Placental epithelial cell (primary cell): ENCODE measurements around the gene TESK1. TPM values are rescaled to one million over a fixed set of nuclear protein-coding genes. Genes with fewer than 3 reads are reported as not detected.

Experiments
- small RNA-seq: library from RNA; depleted of rRNA; stranded (forward); fragments of <200 nt; gene quantifications from one replicate; pipeline ENCODE3, GENCODE V24; 2012
- total RNA-seq: library from RNA; depleted of rRNA; stranded (reverse); fragments of >200 nt; gene quantifications from 2 replicates; pipeline ENCODE4 v1.2.3, GENCODE V29; 2012

Gene TESK1, protein sequence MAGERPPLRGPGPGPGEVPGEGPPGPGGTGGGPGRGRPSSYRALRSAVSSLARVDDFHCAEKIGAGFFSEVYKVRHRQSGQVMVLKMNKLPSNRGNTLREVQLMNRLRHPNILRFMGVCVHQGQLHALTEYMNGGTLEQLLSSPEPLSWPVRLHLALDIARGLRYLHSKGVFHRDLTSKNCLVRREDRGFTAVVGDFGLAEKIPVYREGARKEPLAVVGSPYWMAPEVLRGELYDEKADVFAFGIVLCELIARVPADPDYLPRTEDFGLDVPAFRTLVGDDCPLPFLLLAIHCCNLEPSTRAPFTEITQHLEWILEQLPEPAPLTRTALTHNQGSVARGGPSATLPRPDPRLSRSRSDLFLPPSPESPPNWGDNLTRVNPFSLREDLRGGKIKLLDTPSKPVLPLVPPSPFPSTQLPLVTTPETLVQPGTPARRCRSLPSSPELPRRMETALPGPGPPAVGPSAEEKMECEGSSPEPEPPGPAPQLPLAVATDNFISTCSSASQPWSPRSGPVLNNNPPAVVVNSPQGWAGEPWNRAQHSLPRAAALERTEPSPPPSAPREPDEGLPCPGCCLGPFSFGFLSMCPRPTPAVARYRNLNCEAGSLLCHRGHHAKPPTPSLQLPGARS
- total RNA-seq: 19.6 and 23.1 TPM in 2 replicates

GRCh38 chr9:35604578-35605350, at the start of gene TESK1:
TESK1 (plus strand) TSS chr9:35605262; CDS start chr9:35605620, 358 bp downstream.

GRCh38 chr9:35618325-35618727, 13.3 kb downstream of the TESK1 start, which contains the start of gene CD72:
CD72 (minus strand) TSS chr9:35618413; CDS start chr9:35618303, 110 bp downstream.

GRCh38 chr9:35650341-35651158, 45.5 kb downstream of the TESK1 start, which contains the start of gene SIT1:
SIT1 (minus strand) TSS chr9:35650931; CDS start chr9:35650853, 78 bp downstream.

GRCh38 chr9:35657546-35658136, 52.6 kb downstream of the TESK1 start, which contains the start of gene RMRP:
RMRP (minus strand) TSS chr9:35658019.

DNA sequence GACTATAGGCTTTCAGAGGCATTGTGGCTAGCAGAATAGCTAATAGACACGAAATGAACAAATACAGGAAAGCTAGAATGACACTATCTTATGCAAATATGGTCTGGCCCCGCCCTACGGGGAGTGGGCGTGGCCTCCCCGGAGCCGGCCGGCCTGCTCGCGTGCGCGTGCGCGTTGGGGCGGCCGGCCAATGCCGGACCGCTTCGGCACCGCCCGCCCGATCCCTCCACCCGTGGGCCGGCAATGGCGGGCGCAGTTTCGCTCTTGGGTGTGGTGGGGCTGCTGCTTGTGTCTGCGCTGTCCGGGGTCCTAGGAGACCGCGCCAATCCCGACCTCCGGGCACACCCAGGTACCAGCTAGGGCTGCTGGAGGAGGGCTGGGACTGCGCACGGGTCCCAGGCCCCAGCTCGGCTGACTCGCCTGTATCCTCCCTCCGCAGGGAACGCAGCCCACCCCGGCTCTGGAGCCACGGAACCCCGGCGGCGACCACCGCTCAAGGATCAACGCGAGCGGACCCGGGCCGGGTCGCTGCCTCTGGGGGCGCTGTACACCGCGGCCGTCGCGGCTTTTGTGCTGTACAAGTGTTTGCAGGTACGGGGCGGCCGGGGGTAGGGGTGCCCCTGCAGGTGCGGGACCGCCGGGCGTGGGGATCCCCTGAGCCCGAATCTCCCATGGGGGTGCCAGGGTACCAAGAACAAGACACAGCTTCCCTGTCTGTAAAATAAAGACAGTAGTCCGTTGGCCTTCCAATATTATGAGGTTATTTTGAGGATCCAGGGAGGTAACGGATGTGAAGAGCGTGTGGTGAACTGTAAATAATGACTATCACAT, 53.3 kb downstream of the TESK1 start, which contains the start of gene CCDC107:
TSS of gene CCDC107 (plus strand) at position 156 of the 831 bp plus-strand sequence. CDS start at position 244, 88 bp downstream.

Small RNA genes lying within 50 kb of the gene (small RNA-seq; reads per million reads assigned to genes)
- gene MIR4667 (0.35 reads per million, percentile 12 among the genes with 10 or more reads in this experiment), gene RMRP (not detected), gene RPS29P17 (not detected)

Other genes starting within 250 kb of the TESK1 start
- gene RUSC2, start 115.2 kb upstream of the TESK1 start, total RNA-seq: 16.5 and 51.0 TPM in 2 replicates
- gene CD72, start 13.2 kb downstream of the TESK1 start, total RNA-seq: 1.2 and 3.5 TPM in 2 replicates
- gene SIT1, start 45.7 kb downstream of the TESK1 start, total RNA-seq: not detected in 2 replicates
- 39,103 and 115,939 TPM in 2 replicates for gene RMRP, start 52.8 kb downstream of the TESK1 start, total RNA-seq
- gene CCDC107, start 53.0 kb downstream of the TESK1 start, total RNA-seq: 5.5 and 6.6 TPM in 2 replicates
- gene ARHGEF39, start 59.9 kb downstream of the TESK1 start, total RNA-seq: 1.2 and 1.6 TPM in 2 replicates
- gene CA9, start 68.7 kb downstream of the TESK1 start, total RNA-seq: not detected in 2 replicates
- gene TPM2, start 84.7 kb downstream of the TESK1 start, total RNA-seq: 87.9 and 98.7 TPM in 2 replicates
- 118 and 165 TPM in 2 replicates for gene TLN1, start 126.9 kb downstream of the TESK1 start, total RNA-seq
- gene CREB3, start 127.4 kb downstream of the TESK1 start, total RNA-seq: 56.1 and 92.0 TPM in 2 replicates
- 25.9 and 31.7 TPM in 2 replicates for gene GBA2, start 144.0 kb downstream of the TESK1 start, total RNA-seq
- 18.1 and 27.0 TPM in 2 replicates for gene RGP1, start 144.0 kb downstream of the TESK1 start, total RNA-seq
- not detected in 2 replicates for gene MSMP, start 149.0 kb downstream of the TESK1 start, total RNA-seq
- 9.0 and 23.6 TPM in 2 replicates for gene NPR2, start 186.3 kb downstream of the TESK1 start, total RNA-seq
- gene SPAG8, start 207.0 kb downstream of the TESK1 start, total RNA-seq: 0.65 and 1.2 TPM in 2 replicates
- gene HINT2, start 209.8 kb downstream of the TESK1 start, total RNA-seq: 10.6 and 15.7 TPM in 2 replicates
- gene FAM221B, start 223.5 kb downstream of the TESK1 start, total RNA-seq: not detected in 2 replicates
- gene TMEM8B, start 224.0 kb downstream of the TESK1 start, total RNA-seq: 3.5 and 4.0 TPM in 2 replicates